HG02610 (cell line): ENCODE results near the gene FAM8A1.

Source experiments
- ATAC-seq: cut with Tn5 transposase; IDR thresholded peaks from one replicate; pipeline ENCODE4 v1.9.1; 2021; ENCODE audit warnings: mild to moderate bottlenecking, moderate library complexity; ENCODE audit not compliant: unreplicated experiment

FAM8A1 gene

DNA sequence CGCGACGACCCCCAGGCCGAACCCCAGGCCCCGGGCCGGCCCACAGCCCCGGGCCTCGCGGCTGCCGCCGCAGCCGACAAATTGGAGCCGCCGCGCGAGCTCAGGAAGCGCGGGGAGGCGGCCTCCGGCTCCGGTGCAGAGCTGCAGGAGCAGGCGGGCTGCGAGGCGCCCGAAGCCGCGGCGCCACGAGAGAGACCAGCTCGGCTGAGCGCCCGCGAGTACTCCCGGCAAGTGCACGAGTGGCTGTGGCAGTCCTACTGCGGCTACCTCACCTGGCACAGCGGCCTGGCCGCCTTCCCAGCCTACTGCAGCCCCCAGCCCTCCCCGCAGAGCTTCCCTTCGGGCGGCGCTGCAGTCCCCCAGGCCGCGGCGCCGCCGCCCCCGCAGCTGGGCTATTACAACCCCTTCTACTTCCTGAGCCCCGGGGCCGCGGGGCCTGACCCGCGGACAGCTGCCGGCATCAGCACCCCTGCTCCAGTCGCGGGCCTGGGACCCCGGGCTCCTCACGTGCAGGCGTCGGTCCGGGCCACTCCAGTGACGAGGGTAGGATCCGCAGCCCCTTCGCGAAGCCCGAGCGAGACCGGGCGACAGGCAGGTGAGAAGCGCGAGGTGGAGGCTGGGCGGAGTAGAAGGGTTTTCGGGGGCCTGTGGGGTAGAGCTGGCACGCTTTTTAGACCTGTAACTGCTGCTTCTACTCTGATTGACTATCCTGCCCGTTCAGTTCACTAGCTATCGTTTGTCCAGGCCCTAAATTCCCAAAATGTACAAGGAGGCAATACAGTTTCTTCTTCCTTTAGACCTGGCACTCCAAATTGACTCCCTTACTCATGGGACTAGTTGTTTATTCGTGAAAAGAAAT, 654 bp downstream of the FAM8A1 start:
- peak; percentile 45 for ATAC-seq

DNA sequence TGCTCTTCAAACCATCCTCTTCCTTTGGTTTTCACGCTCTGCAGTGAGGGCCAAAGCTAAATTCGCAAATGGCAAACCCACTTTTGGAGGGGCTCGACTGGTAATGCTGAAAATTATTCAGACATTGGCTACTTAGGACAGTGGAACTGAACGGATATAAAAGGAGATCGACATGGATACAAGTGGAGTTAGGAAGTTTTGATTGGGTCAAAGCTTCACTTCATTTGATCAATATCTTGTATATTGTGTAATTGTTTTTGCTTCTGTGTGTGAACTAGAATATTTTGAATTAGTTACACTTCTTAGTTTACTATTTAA, 1.2 kb downstream of the FAM8A1 start:
- no peak for ATAC-seq

DNA sequence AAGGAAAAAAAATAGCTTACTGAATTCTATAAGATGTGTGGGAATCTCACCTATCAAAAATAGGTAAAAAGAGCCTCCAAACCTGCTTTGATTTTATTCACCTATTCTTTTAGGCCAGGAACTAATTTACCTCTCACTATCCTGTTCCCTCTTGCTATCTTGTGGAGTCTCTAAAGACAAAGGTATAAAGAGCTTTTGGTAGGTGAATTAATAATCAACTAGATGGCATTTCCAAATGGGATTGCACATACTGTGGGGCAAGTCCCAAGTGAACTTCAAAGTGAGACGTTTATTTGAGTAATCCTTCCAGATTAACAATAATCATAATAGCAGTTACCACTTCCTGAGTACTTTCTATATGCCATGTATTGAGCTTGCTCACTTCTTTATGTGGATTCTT, 2.8 kb downstream of the FAM8A1 start:
- no peak for ATAC-seq

DNA sequence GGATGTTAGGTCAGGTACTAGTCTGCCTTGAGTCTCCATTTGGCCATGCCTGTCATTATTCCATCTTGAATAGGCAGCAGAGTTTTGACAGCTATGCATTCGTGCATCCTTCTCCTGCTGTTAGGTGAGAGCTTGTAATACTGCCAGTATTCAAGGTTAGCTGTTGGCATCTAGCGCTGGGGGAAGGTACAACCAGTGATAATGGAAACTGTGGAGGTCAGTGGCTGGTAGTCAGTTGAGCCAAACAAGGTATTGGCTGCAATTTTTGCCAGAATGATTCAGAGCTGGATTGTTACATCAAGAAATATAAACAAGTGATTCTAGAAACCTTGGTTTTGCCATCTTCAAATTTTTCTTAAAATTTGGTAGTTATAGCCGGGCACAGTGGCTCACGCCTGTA, 6.5 kb downstream of the FAM8A1 start:
- ATAC-seq, result no peak

DNA sequence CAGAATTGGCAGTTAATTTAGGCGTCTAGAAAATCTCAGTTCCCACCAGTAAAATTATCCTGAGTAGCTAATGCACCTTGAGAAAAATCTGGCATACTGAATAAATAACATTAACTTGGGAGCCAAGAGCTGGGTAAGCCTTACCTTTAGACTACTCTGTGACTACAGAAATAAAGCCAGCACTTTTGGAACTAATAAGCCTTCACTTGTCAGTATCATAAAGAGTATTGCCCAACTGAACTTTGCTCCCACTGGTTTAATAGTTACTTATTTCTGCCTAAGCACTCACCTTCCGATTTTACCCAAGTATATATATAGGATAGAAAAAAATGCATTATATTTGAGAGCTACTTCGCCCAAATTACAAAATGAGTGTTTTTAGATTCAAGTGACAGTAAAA, 10.7 kb downstream of the FAM8A1 start:
- ATAC-seq, result no peak

DNA sequence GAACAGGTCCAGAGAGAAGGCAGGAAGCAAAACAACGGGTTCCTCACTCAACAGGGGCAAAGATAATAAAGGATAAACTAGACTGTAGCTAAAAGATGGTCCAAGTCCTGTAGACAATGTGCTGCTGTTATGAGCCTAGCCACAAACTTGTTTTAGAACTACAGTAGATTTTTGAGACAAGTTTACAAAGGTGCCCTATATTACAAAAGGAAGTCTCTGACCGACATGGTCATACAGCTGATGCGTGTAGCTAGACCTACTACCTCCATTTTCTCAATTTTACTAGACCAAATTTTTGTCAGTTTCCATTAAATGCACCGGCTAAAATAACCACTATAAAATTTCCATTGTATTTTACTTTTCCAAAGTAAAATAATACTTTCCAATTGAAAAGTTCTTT, 11.9 kb downstream of the FAM8A1 start:
- no peak for ATAC-seq

DNA sequence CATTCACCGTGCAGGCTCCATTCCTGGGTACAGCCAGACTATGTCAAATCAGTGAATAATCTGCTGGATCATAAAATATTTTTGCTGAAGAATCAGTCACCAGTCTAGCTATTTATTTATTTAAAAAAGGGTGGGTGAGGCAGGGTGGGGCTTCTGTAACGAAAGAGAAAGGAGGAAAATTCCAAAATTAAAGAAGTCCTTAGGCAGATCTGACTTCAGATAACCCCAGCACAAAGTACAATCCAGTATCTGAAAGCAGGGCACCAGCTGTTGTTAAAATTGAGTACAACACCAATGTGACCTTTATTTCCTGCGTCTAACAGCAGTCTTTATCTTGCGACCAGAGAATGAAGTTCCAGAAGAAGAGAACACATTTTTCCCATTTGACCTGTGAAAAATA, 15.7 kb downstream of the FAM8A1 start:
- ATAC-seq, result no peak

DNA sequence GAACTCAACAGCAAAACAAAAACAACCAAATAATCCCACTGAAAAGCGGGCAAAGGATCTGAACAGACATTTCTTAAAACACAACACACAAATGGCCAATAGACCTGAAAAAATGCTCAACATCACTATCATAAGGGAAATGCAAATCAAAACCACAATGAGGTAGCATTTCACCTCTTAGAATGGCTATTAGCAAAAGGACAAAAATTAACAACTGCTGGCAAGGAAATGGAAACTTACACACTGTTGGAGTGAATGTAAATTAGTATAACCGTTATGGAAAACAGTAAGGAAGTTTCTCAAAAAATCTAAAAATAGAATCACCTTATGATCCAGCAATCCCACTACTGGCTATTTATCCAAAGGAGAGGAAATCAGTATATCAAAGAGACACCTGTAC, 20.9 kb downstream of the FAM8A1 start:
- ATAC-seq, result peak; percentile 76

DNA sequence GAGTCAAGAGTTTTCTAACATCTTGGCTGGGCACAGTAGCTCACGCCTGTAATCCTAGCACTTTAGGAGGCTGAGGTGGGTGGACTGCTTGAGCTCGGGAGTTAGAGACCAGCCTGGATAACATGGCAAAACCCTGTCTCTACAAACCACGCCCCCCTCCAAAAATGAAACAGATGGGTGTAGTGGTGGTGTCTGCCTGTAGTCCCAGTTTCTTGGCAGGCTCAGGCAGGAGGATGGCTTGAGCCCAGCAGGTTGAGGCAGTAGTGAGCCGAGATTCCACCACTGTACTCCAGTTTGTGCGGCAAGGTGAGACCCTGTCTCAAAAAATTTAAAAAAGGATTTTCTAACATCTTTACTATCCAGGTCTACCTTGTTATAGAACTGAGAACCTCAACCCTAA, 22.0 kb downstream of the FAM8A1 start:
- ATAC-seq, result no peak

DNA sequence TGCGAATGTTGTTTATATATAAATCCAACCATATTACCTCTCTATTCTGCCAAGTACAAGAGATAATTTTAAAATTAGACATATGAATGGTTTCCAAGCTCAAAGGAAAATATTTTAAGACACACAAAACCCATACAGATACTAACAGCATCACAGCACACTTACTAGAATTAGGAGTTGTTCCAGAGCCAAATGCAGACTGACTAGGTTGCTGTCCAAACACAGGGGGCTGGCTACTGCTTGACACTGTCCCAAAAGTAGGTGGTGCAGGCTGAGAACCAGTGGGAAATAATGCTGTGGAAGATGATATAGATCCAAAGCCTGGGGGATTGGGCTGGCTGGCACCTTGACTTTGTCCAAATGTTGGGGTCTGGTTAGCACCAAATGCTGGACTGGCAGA, 24.3 kb downstream of the FAM8A1 start:
- no peak for ATAC-seq

DNA sequence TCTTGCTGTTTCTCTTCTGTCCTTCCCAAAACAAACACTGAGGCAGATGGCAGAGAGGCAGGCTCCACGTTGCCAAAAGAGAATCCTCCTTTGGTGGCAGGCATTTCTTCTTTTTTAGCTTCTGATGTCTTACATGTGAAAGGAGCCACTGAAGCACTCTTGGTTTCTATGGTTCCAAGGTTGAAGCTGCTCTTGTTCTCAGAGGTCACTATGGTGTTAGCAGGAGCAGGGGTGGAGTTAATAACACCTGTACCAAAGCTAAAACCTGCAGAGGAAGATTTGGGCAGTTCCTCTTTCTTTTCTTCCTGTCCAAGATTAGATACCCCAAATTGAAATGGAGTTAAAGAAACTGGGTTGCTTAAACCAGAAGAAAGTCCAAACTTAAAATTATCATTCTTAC, 28.8 kb downstream of the FAM8A1 start:
- no peak for ATAC-seq

DNA sequence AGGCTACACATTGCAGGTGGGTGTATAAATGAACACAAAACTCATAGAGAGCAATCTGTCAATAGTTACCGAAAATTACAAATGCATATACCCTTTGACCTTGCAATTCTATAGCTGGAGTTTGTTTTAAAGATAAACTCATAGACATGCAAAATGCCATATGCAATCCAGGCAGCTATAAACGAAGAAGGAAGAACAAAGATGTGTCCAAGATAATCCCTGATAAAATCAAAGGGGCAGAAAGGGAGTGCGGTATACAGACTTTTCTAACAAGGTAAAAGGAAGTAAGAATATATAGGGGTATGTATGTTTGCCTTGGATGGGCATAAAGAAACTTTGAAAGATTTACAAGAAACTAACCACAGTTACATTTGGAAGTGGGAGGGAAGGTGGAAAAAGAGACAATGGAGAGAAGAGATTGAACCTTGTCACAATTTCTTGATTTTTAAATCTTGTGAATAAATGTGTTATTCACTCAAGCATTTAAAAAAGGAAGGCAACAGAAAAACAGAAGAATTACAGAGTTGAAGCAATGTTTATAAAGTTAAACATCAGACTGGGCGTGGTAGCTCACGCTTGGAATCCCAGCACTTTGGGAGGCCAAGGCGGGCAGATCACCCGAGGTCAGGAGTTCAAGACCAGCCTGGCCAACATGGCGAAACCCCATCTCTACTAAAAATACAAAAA, 29.9 kb downstream of the FAM8A1 start:
- ATAC-seq, result no peak

DNA sequence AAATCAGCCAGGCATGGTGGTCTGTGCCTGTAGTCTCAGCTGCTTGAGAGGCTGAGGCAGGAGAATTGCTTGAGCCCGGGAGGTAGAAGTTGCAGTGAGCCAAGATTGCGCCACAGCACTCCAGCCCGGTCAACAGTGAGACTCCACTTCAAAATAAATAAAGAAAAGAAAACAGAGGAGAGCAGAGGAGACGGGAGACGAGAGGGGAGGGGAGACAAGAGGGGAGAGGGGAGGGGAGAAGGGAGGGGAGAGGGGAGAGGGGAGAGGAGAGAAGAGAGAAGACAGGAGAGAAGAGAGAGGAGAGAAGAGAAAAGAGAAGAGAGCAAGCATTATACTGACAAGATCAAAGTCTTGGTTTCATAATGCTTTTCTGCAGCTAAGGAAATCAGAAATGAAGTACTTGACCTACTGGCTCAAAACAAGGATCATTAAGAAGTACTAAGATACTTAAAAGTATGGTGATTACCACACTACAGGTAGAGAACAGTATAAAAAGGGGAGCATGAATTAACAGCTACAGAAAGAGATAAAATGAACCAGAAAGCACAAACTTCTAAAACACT, 30.5 kb downstream of the FAM8A1 start:
- ATAC-seq, result no peak

DNA sequence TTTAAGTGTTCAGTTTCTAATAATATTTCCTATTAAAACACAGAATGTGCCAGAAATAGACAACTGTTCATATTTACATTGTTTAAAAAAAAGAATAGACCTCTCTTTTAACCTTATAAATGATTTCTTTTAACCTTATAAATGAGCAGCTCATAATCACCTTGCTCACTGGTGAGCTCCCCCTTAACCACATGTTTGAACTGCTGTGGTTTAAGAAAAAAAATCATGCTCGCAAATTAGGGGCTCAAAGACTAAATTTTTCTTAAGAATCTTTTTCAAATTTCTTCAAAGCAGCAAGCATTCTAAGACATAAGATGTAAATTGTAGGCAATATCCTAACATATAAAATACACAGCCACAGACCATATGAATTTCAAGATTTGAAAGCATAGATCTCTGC, 32.8 kb downstream of the FAM8A1 start:
- no peak for ATAC-seq

DNA sequence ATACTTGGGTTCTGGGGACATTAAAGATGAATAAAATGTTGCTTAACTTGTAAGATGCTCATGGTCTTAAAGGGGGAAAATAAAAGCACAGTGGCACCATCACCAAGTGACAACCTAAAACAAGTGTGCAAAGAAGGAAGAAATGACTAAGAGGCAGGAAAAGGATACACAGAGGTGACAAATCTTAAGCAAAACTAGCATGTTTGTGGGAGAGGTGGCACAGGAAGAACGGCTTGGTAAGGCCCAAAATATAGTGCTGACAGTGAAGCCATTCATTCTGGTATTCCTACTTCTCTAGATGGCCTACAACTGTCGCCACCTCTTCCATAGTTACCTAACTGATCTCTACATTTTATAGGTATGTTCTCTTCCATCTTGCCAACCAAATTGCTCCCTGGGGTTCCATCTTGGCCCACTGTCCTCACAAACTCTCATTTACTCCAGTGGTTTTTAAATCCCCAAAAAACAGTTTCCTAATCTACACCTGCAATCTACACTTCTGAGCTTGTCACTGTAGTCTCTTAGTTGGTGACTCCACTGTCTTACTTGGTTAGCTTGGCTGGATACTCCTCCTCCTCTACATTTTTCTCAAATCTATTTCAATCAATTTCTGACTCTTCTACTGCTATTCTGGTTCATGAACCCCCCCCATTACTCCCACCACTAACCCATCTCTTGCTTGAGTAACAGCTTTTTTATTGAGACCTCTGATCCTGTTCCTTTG, 33.5 kb downstream of the FAM8A1 start:
- ATAC-seq, result peak; percentile 73

DNA sequence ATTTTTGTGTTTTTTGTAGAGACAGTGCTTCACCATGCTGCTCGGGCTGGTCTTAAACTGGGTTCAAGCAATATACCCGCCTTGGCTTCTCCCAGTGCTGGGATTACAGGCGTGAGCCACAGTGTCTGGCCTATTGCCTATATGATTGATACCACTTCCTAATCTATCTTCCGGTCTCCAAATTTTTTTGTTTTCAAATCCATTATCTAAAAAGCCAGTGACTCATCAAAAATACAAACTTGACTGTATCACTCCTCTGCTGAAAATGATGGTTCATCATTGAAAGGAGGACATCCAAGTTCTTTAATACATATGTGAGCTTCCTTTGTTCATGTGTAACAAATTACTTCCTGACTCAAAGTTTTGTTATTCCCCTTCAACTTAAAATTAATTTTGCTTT, 35.5 kb downstream of the FAM8A1 start:
- no peak for ATAC-seq

DNA sequence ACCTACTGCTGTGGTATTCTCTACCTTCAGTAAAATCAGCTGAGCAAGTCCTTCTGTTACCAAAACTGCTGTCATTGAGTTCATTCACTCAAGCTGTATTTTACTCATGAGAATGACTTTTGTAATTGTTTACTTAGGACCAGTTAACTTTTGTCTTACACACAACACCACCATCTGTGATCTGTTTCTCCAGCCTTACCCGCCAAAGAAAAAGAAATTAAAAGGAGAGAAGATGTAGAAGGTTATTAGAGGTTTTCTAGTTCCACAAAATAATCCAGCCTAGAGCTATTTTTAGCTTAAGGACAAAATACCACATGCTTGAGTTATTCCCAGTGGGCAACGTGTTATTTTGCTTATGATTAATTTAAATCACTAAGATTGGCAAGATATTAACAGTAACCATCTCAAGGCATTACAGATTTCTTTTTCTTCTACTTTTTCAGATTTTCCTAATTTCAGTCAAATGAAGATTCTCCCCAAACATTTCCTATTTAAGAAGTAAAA, 38.2 kb downstream of the FAM8A1 start:
- no peak for ATAC-seq

DNA sequence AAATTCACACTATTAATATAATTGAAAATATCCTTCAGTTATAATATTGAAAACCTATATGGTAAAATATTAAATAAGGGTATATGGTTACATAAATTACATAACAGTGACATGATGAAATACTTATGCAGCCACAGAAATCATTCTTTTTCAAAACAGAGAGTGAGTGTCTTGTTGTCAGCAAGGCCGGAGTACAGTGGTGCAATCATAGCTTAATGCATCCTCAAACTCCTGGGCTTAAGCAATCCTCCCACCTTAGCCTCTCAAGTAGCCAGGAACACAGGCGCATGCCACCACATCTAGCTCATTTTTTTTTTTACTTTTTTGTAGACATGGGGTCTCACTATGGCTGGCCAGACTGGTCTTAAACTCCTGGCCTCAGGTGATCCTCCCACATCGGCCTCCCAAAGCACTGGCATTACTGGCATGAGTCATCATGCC, 40.4 kb downstream of the FAM8A1 start:
- no peak for ATAC-seq

DNA sequence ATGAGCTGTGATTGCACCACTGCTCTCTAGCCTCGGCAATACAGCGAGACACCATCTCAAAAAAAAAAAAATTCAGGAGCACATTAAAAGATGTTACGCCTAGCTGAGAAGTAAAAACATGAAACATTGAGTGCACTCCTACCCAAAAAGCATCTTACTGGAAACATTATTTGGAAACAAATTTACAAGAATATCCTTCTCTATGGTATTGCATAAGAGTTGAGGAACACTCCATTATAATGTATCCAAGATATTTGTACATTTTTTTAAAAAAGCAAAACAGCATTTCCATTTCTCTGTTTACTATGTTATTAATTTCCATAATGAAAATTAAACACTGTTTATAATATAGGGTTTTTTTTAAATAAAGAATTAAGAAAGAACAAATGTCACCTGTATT, 48.6 kb downstream of the FAM8A1 start:
- no peak for ATAC-seq

DNA sequence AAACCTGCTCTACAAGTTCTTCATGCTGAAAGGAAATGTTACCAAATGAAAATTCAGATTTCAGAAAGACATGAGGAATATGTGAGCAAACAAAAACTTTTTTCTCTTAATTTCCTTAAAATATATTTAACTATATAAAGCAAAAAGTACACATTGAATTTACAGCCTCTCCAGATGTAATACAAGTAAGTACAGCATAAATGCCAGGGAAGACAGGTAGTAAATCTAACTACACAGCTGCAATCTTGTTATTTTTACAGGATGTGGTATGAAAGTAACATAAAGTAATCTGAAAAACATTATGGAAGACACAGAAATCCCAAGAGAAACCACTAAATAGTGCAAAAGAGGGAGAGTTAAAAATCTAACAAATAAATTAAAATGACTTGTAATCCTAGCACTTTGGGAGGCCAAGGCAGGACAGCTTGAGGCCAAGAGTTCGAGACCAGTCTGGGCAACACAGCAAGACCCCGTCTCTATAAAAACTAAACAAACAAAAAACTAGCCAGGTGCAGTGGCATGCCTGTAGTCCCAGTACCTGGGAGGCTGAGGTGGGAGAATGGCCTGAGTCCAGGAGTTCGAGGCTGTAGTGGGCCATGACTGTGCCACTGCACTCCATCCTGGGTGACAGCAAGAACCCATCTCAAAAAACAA, 50.7 kb downstream of the FAM8A1 start:
- no peak for ATAC-seq
